Measurements from ENCODE around the gene COBL. TPM values are rescaled to one million over a fixed set of nuclear protein-coding genes. Genes with fewer than 3 reads are reported as not detected.

Gene COBL
- total and polyA plus RNA-seq, 2 of the 4 experiments (the other 2 are of a cell fraction), result under 0.01 TPM; not detected in 1

GRCh38 chr7:51354434-51354833 lies 37.8 kb upstream of the COBL start:
- H2BK5ac ChIP-seq (ENCODE audit: low read depth, low read length, poor library complexity, severe bottlenecking), result no peak overlapping the region
- H2AFZ ChIP-seq (replicated peaks; ENCODE audit: low read length, poor library complexity), result no peak overlapping the region
- H3K9ac ChIP-seq (ENCODE audit: low read depth, low read length), result no peak overlapping the region
- H3K27me3 ChIP-seq (ENCODE audit: control insufficient read depth, insufficient read depth, low read length), result no peaks in the 10 kb centered on the region
- no peak overlapping the region for H3K4ac ChIP-seq (ENCODE audit: low read depth, low read length)
- POLR2A ChIA-PET (ENCODE audit: unreplicated experiment), result no interaction called here
- H4K91ac ChIP-seq (ENCODE audit: insufficient read depth, low read depth, low read length), result no peak overlapping the region
- H2BK20ac ChIP-seq (ENCODE audit: low read depth, low read length), result no peak overlapping the region
- no peak overlapping the region for H2AK5ac ChIP-seq (ENCODE audit: low read depth, low read length)
- no peak for DNase-seq
- no peaks in the 10 kb centered on the region for H4K20me1 ChIP-seq (ENCODE audit: insufficient read depth, low read length)
- no peak overlapping the region for H2BK120ac ChIP-seq (ENCODE audit: low read depth, low read length)
- H3K14ac ChIP-seq (replicated peaks; ENCODE audit: low read depth, low read length), result no peak overlapping the region
- WGBS, 2 experiments (ENCODE audit: extremely low coverage in 2 of 2, insufficient read length in 1 of 2), result no CpG with 5 or more reads among the region's 2 CpGs
- H3K23ac ChIP-seq (ENCODE audit: low read depth, low read length), result no peak overlapping the region
- peaks cover 10% of the 10 kb centered on the region for H3K9me3 ChIP-seq (ENCODE audit: control insufficient read depth, insufficient read depth, low read length)
- CTCF ChIA-PET, result no interaction called here
- no TSS peak for BruUV-seq (replicated peaks)
- no peak overlapping the region for H3K4me2 ChIP-seq (ENCODE audit: low read depth, low read length)
- no peaks in the 10 kb centered on the region for H3K36me3 ChIP-seq (ENCODE audit: control insufficient read depth, insufficient read depth, low read length)
- H3K79me1 ChIP-seq (ENCODE audit: low read depth in 1 of 2, low read length in 2 of 2), result no peaks in the 10 kb centered on the region
- dilution Hi-C loops (cut with HindIII; ENCODE audit: low sequenced_read_pairs, unreplicated experiment), result no loop called here
- H3K18ac ChIP-seq (ENCODE audit: low read depth, low read length), result no peak overlapping the region
- H2AK9ac ChIP-seq (replicated peaks; ENCODE audit: low read depth, low read length, poor library complexity), result no peak overlapping the region
- H3K4me1 ChIP-seq (ENCODE audit: control insufficient read depth, insufficient read depth, low read length), result no peaks in the 10 kb centered on the region
- intact Hi-C loops (cut with micrococcal nuclease), result no loop called here
- ATAC-seq (ENCODE audit: low read depth), result no peak
- no peak overlapping the region for H3K27ac ChIP-seq (ENCODE audit: insufficient read depth, low read length)
- no peak overlapping the region for H2BK15ac ChIP-seq (ENCODE audit: low read depth, low read length)
- in situ Hi-C loops (cut with MboI; ENCODE audit: low sequenced_read_pairs), result no loop called here
- no peak overlapping the region for H4K8ac ChIP-seq (ENCODE audit: low read depth in 2 of 2, low read length in 2 of 2)
- no peak for TF ChIP-seq USF2 (IDR thresholded peaks at IDR 0.05; ENCODE audit: low read depth, low read length)
- no peak for TF ChIP-seq CTCF (conservative IDR thresholded peaks at IDR 0.05; ENCODE audit: low read depth, low read length)
- TF ChIP-seq RCOR1 (IDR thresholded peaks at IDR 0.05; ENCODE audit: insufficient replicate concordance, low read length), result no peak
- no peak for TF ChIP-seq BHLHE40 (IDR thresholded peaks at IDR 0.05; ENCODE audit: low read depth, low read length)
- no peak for TF ChIP-seq POLR2A (IDR thresholded peaks at IDR 0.05; ENCODE audit: low read depth, low read length)
- TF ChIP-seq CEBPB (IDR thresholded peaks at IDR 0.05; ENCODE audit: low read depth, low read length), result no peak
- TF ChIP-seq NFE2L2 (IDR thresholded peaks at IDR 0.05; ENCODE audit: low read depth, low read length), result no peak
- TF ChIP-seq MAFK (IDR thresholded peaks at IDR 0.05; ENCODE audit: low read depth, low read length), result no peak
- TF ChIP-seq RAD21 (IDR thresholded peaks at IDR 0.05; ENCODE audit: low read length), result no peak
- no peak for TF ChIP-seq FOS (IDR thresholded peaks at IDR 0.05; ENCODE audit: low read depth, low read length)
- no peak overlapping the region for H3K4me3 ChIP-seq (ENCODE audit: insufficient read depth, low read depth, low read length)
- no peaks in the 10 kb centered on the region for H3K9me1 ChIP-seq (ENCODE audit: insufficient read depth, low read length)
- H3K56ac ChIP-seq (ENCODE audit: extremely low read depth, insufficient read depth, low read length), result no peak overlapping the region
- H4K5ac ChIP-seq (ENCODE audit: low read depth, low read length), result no peak overlapping the region

Data from IMR-90 (cell line).